Calu3 (cell line): ENCODE results near the gene FKBP3. TPM values are rescaled to one million over a fixed set of nuclear protein-coding genes. Genes with fewer than 3 reads are reported as not detected.
A peak's percentile ranks its signal among the peaks of the same experiment; 100 is the strongest.
"Not testable (repeated sequence)": the region's sequence is repeated elsewhere in the genome, so short reads cannot be mapped to it uniquely, and the experiment has no call there.

ENCODE experiments used
- BruUV-seq: library from RNA; stranded (reverse); fragments of 400-500 nt; replicated peaks from 2 replicates; lab custom pipeline; 2021; lab: Mats Ljungman, UMichigan
- CTCF ChIA-PET: fragments of 300-600 bp; sonication (Branson Sonifier 250); formaldehyde crosslinking; loops from one replicate; lab custom pipeline; 2022; ENCODE audit warnings: antibody characterized with exemption; lab: Charles Lee
- DNase-seq: peaks from one replicate; pipeline ENCODE4 v3.0.0; 2022
- H3K27ac Mint-ChIP-seq: one replicate; pipeline ENCODE4 v1.8.0; 2022; ENCODE audit warnings: mixed read lengths; ENCODE audit not compliant: unreplicated experiment
- H3K27me3 Mint-ChIP-seq: one replicate; pipeline ENCODE4 v1.8.0; 2022; ENCODE audit warnings: mixed read lengths; ENCODE audit not compliant: unreplicated experiment
- H3K36me3 Mint-ChIP-seq: one replicate; pipeline ENCODE4 v1.8.0; 2022; ENCODE audit warnings: mild to moderate bottlenecking, moderate library complexity, mixed read lengths; ENCODE audit not compliant: insufficient read depth, unreplicated experiment
- H3K4me1 Mint-ChIP-seq: one replicate; pipeline ENCODE4 v1.8.0; 2022; ENCODE audit warnings: mild to moderate bottlenecking, low read depth, mixed read lengths; ENCODE audit not compliant: unreplicated experiment
- H3K4me3 Mint-ChIP-seq: one replicate; pipeline ENCODE4 v1.8.0; 2022; ENCODE audit warnings: mild to moderate bottlenecking, low read depth, moderate library complexity, mixed read lengths; ENCODE audit not compliant: unreplicated experiment
- H3K9me3 Mint-ChIP-seq: one replicate; pipeline ENCODE4 v1.8.0; 2022; ENCODE audit warnings: low read depth, mixed read lengths; ENCODE audit not compliant: unreplicated experiment
- intact Hi-C: fragments of 100-400 bp; cut with micrococcal nuclease; formaldehyde crosslinking; loops from one replicate; pipeline ENCODE4 v1.10.0; 2022; ENCODE audit not compliant: unreplicated experiment
- total RNA-seq: library from RNA; stranded (reverse); gene quantifications from 2 replicates; pipeline ENCODE4 v1.2.3, GENCODE V29; 2022
- TF ChIP-seq, protein P1 (sequence below): fragments of 200-600 bp; IDR thresholded peaks from one replicate; pipeline ENCODE4 v1.8.0; 2022; ENCODE audit warnings: antibody characterized with exemption; ENCODE audit not compliant: unreplicated experiment

Gene FKBP3
- total RNA-seq, 1 experiment from 2014 or later = 72.8 TPM

DNA sequence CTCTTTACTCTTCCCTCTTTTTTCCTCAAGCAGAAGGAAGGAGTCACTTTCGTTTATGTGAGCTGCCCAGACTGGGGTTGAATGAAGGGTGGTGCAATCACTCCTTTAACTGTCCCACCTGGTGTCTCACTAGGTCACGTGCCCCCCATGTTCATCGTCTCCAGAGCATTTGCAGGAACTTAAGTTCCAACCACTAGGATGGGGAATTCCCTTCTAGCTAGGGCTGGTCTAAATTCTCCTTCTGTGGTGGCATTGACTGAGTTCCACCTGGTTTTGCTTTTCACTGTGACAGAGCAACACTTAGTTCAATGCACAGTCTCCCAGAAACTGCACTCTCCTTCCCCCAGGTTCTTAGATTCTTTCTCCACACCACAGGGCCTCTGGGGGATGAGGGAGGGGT, 10.9 kb upstream of the FKBP3 start:
- H3K9me3 Mint-ChIP-seq = no peaks in the 10 kb centered on the region
- TF ChIP-seq, protein P1, sequence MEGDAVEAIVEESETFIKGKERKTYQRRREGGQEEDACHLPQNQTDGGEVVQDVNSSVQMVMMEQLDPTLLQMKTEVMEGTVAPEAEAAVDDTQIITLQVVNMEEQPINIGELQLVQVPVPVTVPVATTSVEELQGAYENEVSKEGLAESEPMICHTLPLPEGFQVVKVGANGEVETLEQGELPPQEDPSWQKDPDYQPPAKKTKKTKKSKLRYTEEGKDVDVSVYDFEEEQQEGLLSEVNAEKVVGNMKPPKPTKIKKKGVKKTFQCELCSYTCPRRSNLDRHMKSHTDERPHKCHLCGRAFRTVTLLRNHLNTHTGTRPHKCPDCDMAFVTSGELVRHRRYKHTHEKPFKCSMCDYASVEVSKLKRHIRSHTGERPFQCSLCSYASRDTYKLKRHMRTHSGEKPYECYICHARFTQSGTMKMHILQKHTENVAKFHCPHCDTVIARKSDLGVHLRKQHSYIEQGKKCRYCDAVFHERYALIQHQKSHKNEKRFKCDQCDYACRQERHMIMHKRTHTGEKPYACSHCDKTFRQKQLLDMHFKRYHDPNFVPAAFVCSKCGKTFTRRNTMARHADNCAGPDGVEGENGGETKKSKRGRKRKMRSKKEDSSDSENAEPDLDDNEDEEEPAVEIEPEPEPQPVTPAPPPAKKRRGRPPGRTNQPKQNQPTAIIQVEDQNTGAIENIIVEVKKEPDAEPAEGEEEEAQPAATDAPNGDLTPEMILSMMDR = no peak
- CTCF ChIA-PET = no interaction called here
- no peaks in the 10 kb centered on the region for H3K27me3 Mint-ChIP-seq
- H3K4me1 Mint-ChIP-seq = no peaks in the 10 kb centered on the region
- no peaks in the 10 kb centered on the region for H3K36me3 Mint-ChIP-seq
- DNase-seq = no peak
- intact Hi-C loops = no loop called here
- H3K4me3 Mint-ChIP-seq = no peak overlapping the region
- no peak overlapping the region for H3K27ac Mint-ChIP-seq
- no TSS peak for BruUV-seq

DNA sequence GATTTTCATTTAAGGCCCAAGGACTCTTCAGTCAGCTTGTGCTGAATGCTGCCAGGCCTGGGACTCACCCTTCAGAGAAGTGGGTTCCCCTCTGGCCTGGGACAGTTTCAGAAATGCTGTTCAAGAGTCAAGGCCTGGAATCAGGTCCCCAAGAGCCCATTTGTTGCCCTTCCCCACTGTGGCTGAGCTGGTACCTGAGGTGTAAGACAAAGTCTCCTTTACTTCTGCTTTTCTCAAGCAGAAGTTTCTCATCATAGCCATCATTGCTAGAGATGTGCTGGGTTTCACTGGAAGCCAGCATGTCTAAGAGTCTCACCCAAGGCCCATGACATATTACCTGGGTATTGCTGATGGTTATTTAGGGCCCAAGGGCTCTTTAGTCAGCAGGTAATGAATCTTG, 10.4 kb upstream of the FKBP3 start:
- no peak overlapping the region for H3K27ac Mint-ChIP-seq
- BruUV-seq = no TSS peak

DNA sequence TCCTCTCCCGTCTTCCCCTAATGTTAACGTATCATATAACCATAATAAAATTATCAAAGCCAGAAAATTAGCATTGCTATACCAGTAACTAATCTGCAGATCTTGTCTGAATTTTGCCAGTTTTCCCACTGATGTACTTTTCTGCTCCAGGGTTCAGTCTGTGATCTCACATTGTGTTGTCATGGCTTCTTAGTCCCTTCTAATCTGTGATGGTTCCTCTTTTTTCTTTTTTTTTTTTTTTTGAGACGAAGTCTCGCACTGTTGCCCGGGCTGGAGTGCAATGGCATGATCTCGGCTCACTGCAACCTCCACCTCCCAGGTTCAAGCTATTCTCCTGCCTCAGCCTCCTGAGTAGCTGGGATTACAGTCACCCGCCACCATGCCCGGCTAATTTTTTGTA, 7.8 kb upstream of the FKBP3 start:
- intact Hi-C loops, BruUV-seq: not testable (repeated sequence)
- CTCF ChIA-PET = interaction anchor here (0.6 kb wide), 1 partner anchor 19 kb away, joined by 3 read pairs; no protein-coding TSS in a partner anchor

More for the DNA sequence above, 10.4 kb upstream of the FKBP3 start:
- no peaks in the 10 kb centered on the region for H3K9me3 Mint-ChIP-seq
- no peak for DNase-seq
- intact Hi-C loops = no loop called here
- TF ChIP-seq, protein P1 = no peak
- no peaks in the 10 kb centered on the region for H3K27me3 Mint-ChIP-seq
- CTCF ChIA-PET = no interaction called here
- H3K4me1 Mint-ChIP-seq = no peaks in the 10 kb centered on the region
- no peak overlapping the region for H3K4me3 Mint-ChIP-seq
- H3K36me3 Mint-ChIP-seq = no peaks in the 10 kb centered on the region

DNA sequence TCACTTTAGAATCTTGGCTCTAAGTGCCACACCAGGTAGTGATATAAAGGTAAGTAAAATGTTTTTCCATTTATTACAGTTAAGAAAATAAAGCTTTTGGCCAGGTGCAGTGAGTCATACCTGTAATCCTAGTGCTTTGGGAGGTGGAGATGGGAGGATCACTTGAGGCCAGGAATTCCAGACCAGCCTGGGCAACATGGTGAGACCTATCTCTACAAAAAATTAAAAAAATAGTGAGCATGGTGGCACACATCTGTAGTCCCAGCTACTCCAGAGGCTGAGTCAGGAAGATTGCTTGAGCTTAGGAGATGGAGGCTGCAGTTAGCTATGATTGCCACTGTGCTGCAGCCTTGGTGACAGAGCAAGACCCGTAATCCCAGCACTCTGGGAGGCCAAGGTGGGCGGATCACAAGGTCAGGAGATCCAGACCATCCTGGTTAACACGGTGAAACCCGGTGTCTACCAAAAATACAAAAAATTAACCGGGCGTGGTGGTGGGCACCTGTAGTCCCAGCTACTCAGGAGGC, 6.4 kb upstream of the FKBP3 start:
- Mint-ChIP-seq H3K4me1 (peaks cover 16% of the 10 kb centered on the region), H3K9me3 (no peaks in the 10 kb centered on the region), H3K27me3 (no peaks in the 10 kb centered on the region), H3K27ac (no peak overlapping the region), H3K4me3 (no peak overlapping the region), H3K36me3 (peaks cover 10% of the 10 kb centered on the region)
- TF ChIP-seq, protein P1 = no peak
- no TSS peak for BruUV-seq
- CTCF ChIA-PET = interaction anchor here (0.7 kb wide), 1 partner anchor 11 kb away, joined by 5 read pairs; no protein-coding TSS in a partner anchor
- intact Hi-C loops = no loop called here
- DNase-seq = no peak

More for the DNA sequence above, 7.8 kb upstream of the FKBP3 start:
- H3K4me1 Mint-ChIP-seq = peaks cover 13% of the 10 kb centered on the region
- not testable (repeated sequence) for H3K36me3 Mint-ChIP-seq, H3K9me3 Mint-ChIP-seq, H3K27me3 Mint-ChIP-seq, DNase-seq, H3K27ac Mint-ChIP-seq, H3K4me3 Mint-ChIP-seq

DNA sequence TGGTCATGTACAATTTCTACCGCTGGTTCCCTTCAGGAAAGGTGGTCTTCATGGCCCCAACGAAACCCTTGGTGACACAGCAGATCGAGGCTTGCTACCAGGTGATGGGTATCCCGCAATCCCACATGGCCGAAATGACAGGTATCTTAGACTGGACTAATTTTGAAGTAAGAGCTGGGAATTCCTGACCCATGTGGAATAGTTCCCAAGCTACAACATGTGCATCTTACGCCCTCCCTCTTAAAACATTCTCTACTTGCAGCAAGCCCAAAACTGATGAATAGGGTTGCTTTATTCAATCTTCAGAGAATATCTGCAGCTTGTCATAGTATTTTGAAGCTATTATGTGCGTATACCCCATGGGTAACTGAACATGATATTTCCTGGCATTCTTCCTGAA, 2.1 kb upstream of the FKBP3 start:
- TF ChIP-seq, protein P1 = no peak
- Mint-ChIP-seq H3K9me3 (no peaks in the 10 kb centered on the region), H3K4me1 (peaks cover 16% of the 10 kb centered on the region), H3K27me3 (no peaks in the 10 kb centered on the region), H3K36me3 (peaks cover 35% of the 10 kb centered on the region), H3K27ac (peak overlapping the region; percentile 93), H3K4me3 (peak overlapping the region; percentile 96)
- no peak for DNase-seq
- BruUV-seq = TSS peak; percentile 42
- CTCF ChIA-PET = no interaction called here
- intact Hi-C loops = no loop called here
